H1 (cell line): ENCODE data around the gene TTLL9. TPM values are rescaled to one million over a fixed set of nuclear protein-coding genes. Genes with fewer than 3 reads are reported as not detected.

Source experiments
- BACH1 ChIP-seq: IDR thresholded peaks from 2 replicates; pipeline ENCODE4 v1.6.1; 2012; ENCODE audit warnings: low read length, improper control_type of control experiment
- KDM1A ChIP-seq: fragments of 200-600, 300-600 bp; sonication (generic); IDR thresholded peaks from 2 replicates; pipeline ENCODE4 v1.7.1; 2016; ENCODE audit warnings: mild to moderate bottlenecking, low read length, borderline replicate concordance
- KDM4A ChIP-seq: IDR thresholded peaks from one replicate; pipeline ENCODE4 v1.7.1; 2012; ENCODE audit warnings: low read depth, mild to moderate bottlenecking, moderate library complexity, low read length, inconsistent platforms; ENCODE audit not compliant: severe bottlenecking
- KDM5A ChIP-seq: fragments of 200-600 bp; IDR thresholded peaks from 2 replicates; pipeline ENCODE4 v1.7.1; 2012; ENCODE audit warnings: mild to moderate bottlenecking, low read length, inconsistent platforms, mixed read lengths
- MAX ChIP-seq: IDR thresholded peaks from 2 replicates; pipeline ENCODE4 v1.6.1; 2012; ENCODE audit warnings: inconsistent platforms
- SIX5 ChIP-seq: IDR thresholded peaks from 2 replicates; pipeline ENCODE4 v1.6.1; 2011; ENCODE audit warnings: mild to moderate bottlenecking, low read depth, low read length
- polyA plus RNA-seq, 7 experiments: library from polyadenylated mRNA; depleted of rRNA in 3 of 7; stranded (reverse) in 5 of 7; unstranded in 2 of 7; fragments of >200 nt in 5 of 7; fragments of 200-250 nt in 2 of 7; gene quantifications; 1 replicate in 5 of 7; 2 replicates in 1 of 7; 4 replicates in 1 of 7; pipeline versions ENCODE4 v1.2.1 to v1.2.3, GENCODE V29; 2011 to 2013; ENCODE audit warnings: missing spikeins in 2 of 7, mixed read lengths in 2 of 7
- total RNA-seq: library from RNA; stranded (reverse); fragmentation: NEBNext Ultra II Directional; extraction: Animal tissue kit (Norgen Biotek cat#: 25700); gene quantifications from 2 replicates; pipeline ENCODE4 v1.2.1, GENCODE V29; 2021

Gene TTLL9
- total and polyA plus RNA-seq, 2 of the 8 experiments (the other 6 are each of a cell fraction or from before 2014, with no cell fraction given) = 0.06 TPM; not detected in 1

GRCh38 chr20:31843288-31843687 is 27.1 kb upstream of the TTLL9 start (continued):
- TF ChIP-seq MAX (no peak), SIX5 (no peak), KDM1A (no peak), KDM5A (no peak), BACH1 (no peak), KDM4A (no peak)
